Measurements from ENCODE around the gene CLDN9. TPM values are rescaled to one million over a fixed set of nuclear protein-coding genes. Genes with fewer than 3 reads are reported as not detected.
A peak's percentile ranks its signal among the peaks of the same experiment; 100 is the strongest.

The CLDN9 gene
- total RNA-seq, 1 donor from 2014 or later, result 0.39 TPM

DNA sequence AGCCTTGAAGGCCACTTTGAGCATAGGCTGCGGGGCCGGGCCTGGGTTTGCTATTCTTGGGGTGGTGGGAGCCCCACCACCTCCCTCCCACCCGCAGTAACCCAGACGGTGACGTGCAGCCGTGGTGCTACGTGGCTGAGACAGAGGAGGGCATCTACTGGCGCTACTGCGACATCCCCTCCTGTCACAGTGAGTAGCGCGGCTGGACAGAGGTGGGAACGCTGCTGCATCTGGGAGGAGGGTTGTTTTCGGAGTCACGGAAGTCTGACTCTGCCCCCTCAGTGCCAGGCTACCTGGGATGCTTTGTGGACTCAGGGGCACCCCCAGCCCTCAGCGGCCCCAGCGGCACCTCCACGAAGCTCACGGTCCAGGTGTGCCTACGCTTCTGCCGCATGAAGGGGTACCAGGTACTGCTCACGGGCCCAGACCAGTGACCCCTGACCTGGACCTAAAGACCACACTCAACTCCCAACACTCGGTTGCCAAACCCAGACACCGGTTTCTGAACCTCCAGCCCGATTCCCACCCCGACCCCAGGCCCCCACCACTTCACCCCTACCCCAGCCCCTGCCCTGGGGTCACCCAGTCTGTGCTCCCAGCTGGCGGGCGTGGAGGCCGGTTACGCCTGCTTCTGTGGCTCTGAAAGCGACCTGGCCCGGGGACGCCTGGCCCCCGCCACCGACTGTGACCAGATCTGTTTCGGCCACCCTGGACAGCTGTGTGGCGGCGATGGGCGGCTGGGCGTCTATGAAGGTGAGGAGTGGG lies 46.5 kb upstream of the CLDN9 start:
- Mint-ChIP-seq H3K36me3 (ENCODE audit: unreplicated experiment) (no peaks in the 10 kb centered on the region), H3K4me3 (ENCODE audit: unreplicated experiment) (no peak overlapping the region), H3K27me3 (ENCODE audit: unreplicated experiment) (peaks cover 9% of the 10 kb centered on the region), H3K4me1 (ENCODE audit: low read depth, unreplicated experiment) (peaks cover 8% of the 10 kb centered on the region), H3K9me3 (ENCODE audit: unreplicated experiment) (peaks cover 4% of the 10 kb centered on the region), H3K27ac (ENCODE audit: unreplicated experiment) (no peak overlapping the region)
- TF ChIP-seq, protein P1, sequence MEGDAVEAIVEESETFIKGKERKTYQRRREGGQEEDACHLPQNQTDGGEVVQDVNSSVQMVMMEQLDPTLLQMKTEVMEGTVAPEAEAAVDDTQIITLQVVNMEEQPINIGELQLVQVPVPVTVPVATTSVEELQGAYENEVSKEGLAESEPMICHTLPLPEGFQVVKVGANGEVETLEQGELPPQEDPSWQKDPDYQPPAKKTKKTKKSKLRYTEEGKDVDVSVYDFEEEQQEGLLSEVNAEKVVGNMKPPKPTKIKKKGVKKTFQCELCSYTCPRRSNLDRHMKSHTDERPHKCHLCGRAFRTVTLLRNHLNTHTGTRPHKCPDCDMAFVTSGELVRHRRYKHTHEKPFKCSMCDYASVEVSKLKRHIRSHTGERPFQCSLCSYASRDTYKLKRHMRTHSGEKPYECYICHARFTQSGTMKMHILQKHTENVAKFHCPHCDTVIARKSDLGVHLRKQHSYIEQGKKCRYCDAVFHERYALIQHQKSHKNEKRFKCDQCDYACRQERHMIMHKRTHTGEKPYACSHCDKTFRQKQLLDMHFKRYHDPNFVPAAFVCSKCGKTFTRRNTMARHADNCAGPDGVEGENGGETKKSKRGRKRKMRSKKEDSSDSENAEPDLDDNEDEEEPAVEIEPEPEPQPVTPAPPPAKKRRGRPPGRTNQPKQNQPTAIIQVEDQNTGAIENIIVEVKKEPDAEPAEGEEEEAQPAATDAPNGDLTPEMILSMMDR (IDR thresholded peaks at IDR 0.05; ENCODE audit: partially characterized antibody, unreplicated experiment), result no peak
- no peak for DNase-seq

DNA sequence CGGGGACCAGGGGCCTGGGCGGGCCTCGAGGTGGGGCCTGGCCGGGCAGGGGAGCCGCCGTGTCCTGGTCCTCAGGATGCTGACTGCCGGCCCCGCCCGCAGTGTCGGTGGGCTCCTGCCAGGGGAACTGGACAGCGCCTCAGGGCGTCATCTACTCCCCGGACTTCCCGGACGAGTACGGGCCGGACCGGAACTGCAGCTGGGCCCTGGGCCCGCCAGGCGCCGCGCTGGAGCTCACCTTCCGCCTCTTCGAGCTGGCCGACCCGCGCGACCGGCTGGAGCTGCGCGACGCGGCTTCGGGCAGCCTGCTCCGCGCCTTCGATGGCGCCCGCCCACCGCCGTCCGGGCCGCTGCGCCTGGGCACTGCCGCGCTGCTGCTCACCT lies 45.9 kb upstream of the CLDN9 start:
- Mint-ChIP-seq H3K36me3 (ENCODE audit: unreplicated experiment) (no peaks in the 10 kb centered on the region), H3K27ac (ENCODE audit: unreplicated experiment) (no peak overlapping the region), H3K27me3 (ENCODE audit: unreplicated experiment) (peaks cover 9% of the 10 kb centered on the region), H3K4me3 (ENCODE audit: unreplicated experiment) (no peak overlapping the region), H3K4me1 (ENCODE audit: low read depth, unreplicated experiment) (peaks cover 8% of the 10 kb centered on the region), H3K9me3 (ENCODE audit: unreplicated experiment) (peaks cover 4% of the 10 kb centered on the region)
- TF ChIP-seq, protein P1 (IDR thresholded peaks at IDR 0.05; ENCODE audit: partially characterized antibody, unreplicated experiment), result no peak
- DNase-seq, result no peak

DNA sequence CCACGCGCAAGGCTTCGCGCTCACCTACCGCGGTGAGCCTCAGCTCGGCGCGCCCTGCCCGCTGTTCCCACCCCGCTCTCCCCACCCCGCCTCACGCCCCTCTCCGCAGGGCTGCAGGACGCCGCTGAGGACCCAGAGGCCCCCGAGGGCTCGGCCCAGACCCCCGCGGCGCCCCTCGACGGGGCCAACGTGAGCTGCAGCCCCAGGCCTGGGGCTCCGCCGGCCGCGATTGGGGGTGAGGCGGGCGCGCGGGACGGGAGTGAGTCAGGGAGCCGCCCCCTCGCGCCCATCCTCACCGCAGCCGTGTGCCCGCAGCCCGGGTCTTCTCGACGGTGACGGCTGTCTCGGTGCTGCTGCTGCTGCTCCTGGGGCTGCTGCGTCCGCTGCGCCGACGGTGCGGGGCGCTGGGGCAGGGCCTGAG lies 45.5 kb upstream of the CLDN9 start:
- no peak overlapping the region for H3K27ac Mint-ChIP-seq (ENCODE audit: unreplicated experiment)
- no peak for DNase-seq
- TF ChIP-seq, protein P1 (IDR thresholded peaks at IDR 0.05; ENCODE audit: partially characterized antibody, unreplicated experiment), result no peak
- H3K4me3 Mint-ChIP-seq (ENCODE audit: unreplicated experiment), result no peak overlapping the region
- peaks cover 4% of the 10 kb centered on the region for H3K9me3 Mint-ChIP-seq (ENCODE audit: unreplicated experiment)
- no peaks in the 10 kb centered on the region for H3K36me3 Mint-ChIP-seq (ENCODE audit: unreplicated experiment)
- peaks cover 8% of the 10 kb centered on the region for H3K4me1 Mint-ChIP-seq (ENCODE audit: low read depth, unreplicated experiment)
- H3K27me3 Mint-ChIP-seq (ENCODE audit: unreplicated experiment), result peaks cover 9% of the 10 kb centered on the region

DNA sequence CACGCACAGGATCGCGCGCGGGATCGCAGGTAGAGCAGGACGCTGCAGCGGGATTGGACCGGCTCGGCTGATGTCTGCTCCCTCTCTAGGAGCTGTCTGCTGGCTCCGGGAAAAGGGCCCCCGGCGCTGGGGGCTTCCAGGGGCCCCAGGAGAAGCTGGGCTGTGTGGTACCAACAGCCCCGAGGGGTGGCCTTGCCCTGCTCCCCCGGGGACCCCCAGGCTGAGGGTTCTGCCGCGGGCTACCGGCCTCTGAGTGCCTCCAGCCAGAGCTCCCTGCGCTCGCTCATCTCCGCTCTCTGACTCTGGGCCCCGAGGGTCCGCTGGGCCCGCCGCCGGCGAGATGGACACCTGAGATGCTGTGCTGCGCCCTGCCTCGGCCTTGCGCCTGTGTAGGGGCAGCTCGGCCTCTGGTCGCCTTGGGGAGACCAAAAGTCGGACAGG lies 45.0 kb upstream of the CLDN9 start:
- Mint-ChIP-seq H3K4me1 (ENCODE audit: low read depth, unreplicated experiment) (peaks cover 11% of the 10 kb centered on the region), H3K36me3 (ENCODE audit: unreplicated experiment) (no peaks in the 10 kb centered on the region), H3K4me3 (ENCODE audit: unreplicated experiment) (peak overlapping the region; percentile 83), H3K27me3 (ENCODE audit: unreplicated experiment) (peaks cover 9% of the 10 kb centered on the region), H3K9me3 (ENCODE audit: unreplicated experiment) (peaks cover 4% of the 10 kb centered on the region), H3K27ac (ENCODE audit: unreplicated experiment) (peak overlapping the region; percentile 88)
- peak; percentile 43 for DNase-seq
- TF ChIP-seq, protein P1 (IDR thresholded peaks at IDR 0.05; ENCODE audit: partially characterized antibody, unreplicated experiment), result no peak

DNA sequence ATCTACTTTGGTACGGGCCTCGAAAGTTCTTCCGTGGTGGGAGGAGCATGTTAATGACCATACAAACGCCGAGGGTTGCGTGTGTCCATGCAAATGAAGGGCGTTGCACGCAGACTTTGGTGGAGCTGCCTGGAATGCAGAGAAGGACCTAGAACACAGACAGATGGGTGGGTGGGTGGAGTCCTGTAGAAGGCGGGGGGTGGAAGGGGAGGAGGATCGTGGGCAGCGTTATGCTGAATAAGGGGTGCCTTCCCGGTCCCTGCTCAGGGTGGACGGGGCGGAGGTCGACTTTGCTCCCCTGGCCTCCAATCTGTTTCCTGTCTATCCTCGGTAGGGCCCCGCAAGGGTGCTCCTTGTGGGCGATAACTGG lies 44.4 kb upstream of the CLDN9 start:
- TF ChIP-seq, protein P1 (IDR thresholded peaks at IDR 0.05; ENCODE audit: partially characterized antibody, unreplicated experiment), result no peak
- Mint-ChIP-seq H3K27ac (ENCODE audit: unreplicated experiment) (peak overlapping the region; percentile 88), H3K9me3 (ENCODE audit: unreplicated experiment) (peaks cover 4% of the 10 kb centered on the region), H3K4me3 (ENCODE audit: unreplicated experiment) (peak overlapping the region; percentile 83), H3K4me1 (ENCODE audit: low read depth, unreplicated experiment) (peaks cover 11% of the 10 kb centered on the region), H3K36me3 (ENCODE audit: unreplicated experiment) (no peaks in the 10 kb centered on the region), H3K27me3 (ENCODE audit: unreplicated experiment) (peaks cover 9% of the 10 kb centered on the region)
- DNase-seq, result peak; percentile 51

Measured in glutamatergic neuron (in vitro differentiated cells).